Iris pigment epithelial cell (primary cell): ENCODE data around the gene CPN2.

Experiments
- DNase-seq: peaks from one replicate; pipeline ENCODE4 v3.0.0-alpha.2; 2011; ENCODE audit warnings: low read depth

The CPN2 gene

DNA sequence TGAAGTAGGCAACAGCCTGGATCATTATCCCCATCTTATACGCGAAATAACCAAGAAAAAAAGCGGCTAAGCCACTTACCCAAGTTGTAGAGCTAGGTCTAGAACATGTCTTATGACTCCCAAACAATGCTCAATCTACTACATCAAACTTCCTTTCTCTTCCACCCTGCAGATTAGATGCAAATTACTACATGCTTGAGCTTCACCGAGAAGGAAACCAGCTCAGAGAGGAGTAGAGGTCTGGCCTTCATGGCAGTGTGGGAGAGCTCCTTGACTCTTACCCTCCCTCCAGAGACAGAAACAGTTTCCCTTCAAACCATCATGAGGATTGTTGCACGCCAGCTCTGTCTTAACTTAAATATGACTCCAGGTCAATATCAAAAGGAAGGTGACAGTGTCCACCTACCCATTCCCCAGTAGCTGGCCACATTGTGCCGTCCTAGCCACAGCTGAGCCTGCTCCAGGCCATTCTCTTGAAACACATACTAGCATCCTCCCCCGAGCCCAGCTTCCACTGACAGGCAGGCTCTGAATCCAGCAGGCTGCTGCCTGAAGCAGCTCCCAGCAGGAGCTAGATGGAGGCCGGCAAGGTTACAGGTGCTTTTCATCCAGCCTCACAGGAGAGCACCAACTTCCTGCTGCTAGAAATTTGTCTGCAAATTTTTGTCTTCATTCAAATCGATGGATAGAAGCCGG, 56.8 kb downstream of the CPN2 start:
- no peak for DNase-seq

DNA sequence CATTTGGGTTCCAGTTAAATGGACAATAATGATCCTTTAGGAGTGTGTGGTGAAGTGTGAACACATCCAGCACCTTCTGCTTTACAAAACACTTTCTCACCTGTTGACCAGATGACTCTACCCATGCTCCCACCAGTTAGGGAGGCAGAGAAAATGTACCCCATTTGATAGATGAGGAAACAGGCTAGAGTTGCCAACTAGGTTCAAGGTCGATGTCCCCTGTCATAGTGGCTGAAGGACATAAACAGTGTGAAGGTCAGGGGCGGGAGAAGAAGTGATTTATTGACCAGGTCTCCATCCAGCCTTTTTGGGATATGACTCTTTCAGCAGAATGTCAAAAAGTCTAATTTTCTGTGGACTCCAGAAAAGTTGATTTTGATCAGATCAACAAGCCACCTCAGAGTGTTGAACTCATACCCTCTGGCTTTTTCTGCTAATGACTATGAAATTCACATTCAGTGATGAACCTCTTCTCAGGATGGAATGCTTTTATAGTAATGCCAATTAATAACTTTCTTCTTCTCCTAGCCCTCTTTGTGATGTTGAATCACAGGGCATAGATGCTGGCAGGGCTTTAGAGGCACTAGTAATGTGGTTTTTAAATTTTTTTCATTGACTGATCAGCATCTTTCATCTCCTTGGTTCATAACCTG, 57.5 kb downstream of the CPN2 start:
- DNase-seq: no peak

DNA sequence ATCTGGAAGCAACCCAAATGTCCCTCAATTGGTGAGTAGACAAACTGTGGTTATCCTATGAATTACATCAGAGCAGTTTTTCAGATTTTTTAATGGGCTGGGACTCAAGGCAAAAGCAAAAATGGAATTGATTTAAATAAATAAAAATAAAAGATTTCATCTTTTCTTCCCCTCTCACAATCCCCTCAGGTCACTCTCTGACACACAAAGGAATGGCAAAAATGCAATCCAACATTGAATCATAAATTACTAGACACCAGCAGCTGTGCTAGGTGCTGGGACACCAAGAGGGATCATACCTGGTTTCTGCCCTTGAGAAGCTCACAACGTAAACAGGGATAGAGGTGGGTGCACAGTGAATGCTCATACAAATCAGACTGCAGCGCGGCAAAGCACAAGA, 58.8 kb downstream of the CPN2 start:
- no peak for DNase-seq
